Colonic mucosa (tissue), 4 donors: ENCODE data around the gene ZNF562. TPM values are rescaled to one million over a fixed set of nuclear protein-coding genes. Genes with fewer than 3 reads are reported as not detected.

Source experiments
- DNase-seq: peaks from one replicate; pipeline ENCODE4 v3.0.0-alpha.2; 2020
- H3K27ac ChIP-seq: fragments of 200-600 bp; one replicate; pipeline ENCODE4 v1.8.0; 2021
- H3K27me3 ChIP-seq: fragments of 200-600 bp; one replicate; pipeline ENCODE4 v1.8.0; 2021
- H3K36me3 ChIP-seq: fragments of 200-600 bp; one replicate; pipeline ENCODE4 v1.8.0; 2021
- H3K4me1 ChIP-seq: fragments of 200-600 bp; one replicate; pipeline ENCODE4 v1.8.0; 2021; ENCODE audit warnings: mild to moderate bottlenecking
- H3K4me3 ChIP-seq: fragments of 200-600 bp; one replicate; pipeline ENCODE4 v1.8.0; 2021
- H3K9ac ChIP-seq, 2 donors: one replicate each; pipeline ENCODE4 v1.7.0; 2013; ENCODE audit warnings: control low read depth in 2 of 2, low read depth in 2 of 2, low read length in 2 of 2
- H3K9me3 ChIP-seq: fragments of 200-600 bp; one replicate; pipeline ENCODE4 v1.8.0; 2021
- intact Hi-C: fragments of 100-400 bp; cut with DNase I; formaldehyde crosslinking; loops from one replicate; pipeline ENCODE4 v1.14.1; 2022
- total RNA-seq, 2 donors: library from RNA; stranded (reverse); fragmentation: NEBNext Ultra II Directional in 1 of 2; extraction: Animal tissue kit (Norgen Biotek cat#: 25700) in 1 of 2; gene quantifications; one replicate each; pipeline ENCODE4 v1.2.1, GENCODE V29; 2021
- TF ChIP-seq, protein P1 (sequence below): fragments of 200-600 bp; IDR thresholded peaks from one replicate; pipeline ENCODE4 v1.8.0; 2022; ENCODE audit warnings: antibody characterized with exemption, mild to moderate bottlenecking
- donor health status: healthy.
- donor health status: DM: no; HTN: no; CAD: no.
- donor health status: DM: no; HTN: no; CAD: no.

The ZNF562 gene
- total RNA-seq, 2 donors from 2014 or later: 34.7 to 37.2 TPM

DNA sequence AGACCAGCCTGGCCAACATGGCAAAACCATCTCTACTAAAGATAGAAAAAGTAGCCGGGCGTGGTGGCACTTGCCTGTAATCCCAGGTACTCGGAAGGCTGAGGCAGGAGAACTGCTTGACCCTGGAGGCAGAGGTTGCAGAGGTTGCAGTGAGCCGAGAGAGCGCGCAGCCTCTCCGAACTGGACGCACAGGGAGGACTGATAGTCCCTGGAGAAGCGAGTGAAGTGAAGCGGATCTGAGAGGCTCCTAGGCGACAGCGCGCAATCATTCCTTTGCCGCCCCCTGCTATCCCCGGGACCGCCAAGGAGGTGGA lies 54.1 kb downstream of the ZNF562 start:
- Histone ChIP-seq H3K27me3 (no peaks in the 10 kb centered on the region), H3K9me3 (no peaks in the 10 kb centered on the region), H3K36me3 (peaks cover 11% of the 10 kb centered on the region), H3K9ac (peak overlapping the region; percentile 79 to 94), H3K27ac (peak overlapping the region; percentile 81), H3K4me1 (peaks cover 4% of the 10 kb centered on the region), H3K4me3 (peak overlapping the region; percentile 56)
- no peak for DNase-seq
- TF ChIP-seq, protein P1, sequence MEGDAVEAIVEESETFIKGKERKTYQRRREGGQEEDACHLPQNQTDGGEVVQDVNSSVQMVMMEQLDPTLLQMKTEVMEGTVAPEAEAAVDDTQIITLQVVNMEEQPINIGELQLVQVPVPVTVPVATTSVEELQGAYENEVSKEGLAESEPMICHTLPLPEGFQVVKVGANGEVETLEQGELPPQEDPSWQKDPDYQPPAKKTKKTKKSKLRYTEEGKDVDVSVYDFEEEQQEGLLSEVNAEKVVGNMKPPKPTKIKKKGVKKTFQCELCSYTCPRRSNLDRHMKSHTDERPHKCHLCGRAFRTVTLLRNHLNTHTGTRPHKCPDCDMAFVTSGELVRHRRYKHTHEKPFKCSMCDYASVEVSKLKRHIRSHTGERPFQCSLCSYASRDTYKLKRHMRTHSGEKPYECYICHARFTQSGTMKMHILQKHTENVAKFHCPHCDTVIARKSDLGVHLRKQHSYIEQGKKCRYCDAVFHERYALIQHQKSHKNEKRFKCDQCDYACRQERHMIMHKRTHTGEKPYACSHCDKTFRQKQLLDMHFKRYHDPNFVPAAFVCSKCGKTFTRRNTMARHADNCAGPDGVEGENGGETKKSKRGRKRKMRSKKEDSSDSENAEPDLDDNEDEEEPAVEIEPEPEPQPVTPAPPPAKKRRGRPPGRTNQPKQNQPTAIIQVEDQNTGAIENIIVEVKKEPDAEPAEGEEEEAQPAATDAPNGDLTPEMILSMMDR: no peak
- intact Hi-C loops: no loop called here

DNA sequence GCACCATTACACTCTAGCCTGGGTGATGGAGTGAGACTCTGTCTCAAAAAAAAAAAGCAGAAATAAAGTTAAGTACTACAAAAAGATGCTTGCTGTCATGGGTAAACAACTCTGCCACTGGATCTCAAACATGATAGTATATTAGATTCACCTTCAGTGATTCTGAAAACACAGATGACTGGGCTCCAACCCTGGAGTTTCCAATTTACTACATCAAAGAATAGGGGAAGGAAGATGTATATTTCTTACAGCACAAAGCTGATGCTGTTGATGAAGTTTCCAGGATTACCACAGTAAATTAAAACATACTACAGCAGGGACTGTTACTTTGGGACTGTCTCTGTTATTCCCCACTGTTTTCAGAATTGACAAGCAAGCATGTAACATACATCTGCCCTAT lies 59.1 kb downstream of the ZNF562 start:
- H3K27ac ChIP-seq: no peak overlapping the region
- intact Hi-C loops: no loop called here

DNA sequence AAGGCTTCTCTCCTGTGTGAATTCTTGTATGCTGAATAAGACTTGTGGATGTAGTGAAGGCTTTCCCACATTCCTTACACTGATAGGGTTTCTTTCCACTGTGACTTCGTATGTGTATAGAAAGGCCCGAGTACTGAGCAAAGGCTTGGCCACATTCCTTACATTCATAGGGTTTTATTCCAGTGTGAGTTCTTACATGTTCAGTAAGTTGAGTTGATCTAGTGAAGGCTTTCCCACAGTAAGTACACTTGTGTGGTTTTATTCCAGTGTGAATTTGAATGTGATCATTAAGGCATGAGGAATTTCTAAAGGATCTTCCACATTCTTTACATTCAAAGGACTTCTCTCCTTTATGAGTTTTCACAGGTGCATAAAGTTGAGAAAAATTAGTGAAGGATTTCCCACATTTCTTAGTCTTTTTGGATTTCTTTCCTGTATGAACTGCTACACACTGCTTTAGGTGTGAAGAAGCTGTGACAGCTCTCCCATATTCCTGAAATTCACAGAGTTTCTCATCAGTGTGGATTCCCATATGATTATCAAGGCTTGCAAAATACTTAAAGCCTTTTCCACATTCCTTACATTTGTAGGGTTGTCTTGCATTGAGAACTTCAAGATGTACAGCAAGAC lies 64.3 kb downstream of the ZNF562 start:
- Histone ChIP-seq H3K36me3 (peaks cover 38% of the 10 kb centered on the region), H3K9ac (no peak overlapping the region), H3K4me3 (no peak overlapping the region), H3K4me1 (no peaks in the 10 kb centered on the region), H3K27ac (no peak overlapping the region), H3K9me3 (peaks cover 5% of the 10 kb centered on the region), H3K27me3 (no peaks in the 10 kb centered on the region)
- no peak for DNase-seq
- intact Hi-C loops: no loop called here
- TF ChIP-seq, protein P1: no peak

More for the DNA sequence above, 59.1 kb downstream of the ZNF562 start:
- Histone ChIP-seq H3K9me3 (peaks cover 5% of the 10 kb centered on the region), H3K9ac (no peak overlapping the region), H3K36me3 (peaks cover 46% of the 10 kb centered on the region), H3K27me3 (no peaks in the 10 kb centered on the region), H3K4me3 (no peak overlapping the region), H3K4me1 (no peaks in the 10 kb centered on the region)
- no peak for DNase-seq
- TF ChIP-seq, protein P1: no peak

GRCh38 chr19:9608912-9609311 lies 66.0 kb downstream of the ZNF562 start:
- no peaks in the 10 kb centered on the region for H3K27me3 ChIP-seq
- no peak overlapping the region for H3K27ac ChIP-seq
- no peaks in the 10 kb centered on the region for H3K4me1 ChIP-seq
- H3K9ac ChIP-seq: no peak overlapping the region
- intact Hi-C loops: no loop called here
- H3K4me3 ChIP-seq: no peak overlapping the region
- DNase-seq: no peak
- TF ChIP-seq, protein P1: no peak
- peaks cover 33% of the 10 kb centered on the region for H3K36me3 ChIP-seq
- H3K9me3 ChIP-seq: peaks cover 5% of the 10 kb centered on the region

GRCh38 chr19:9597027-9597426 lies 77.9 kb downstream of the ZNF562 start:
- Histone ChIP-seq H3K27me3 (no peaks in the 10 kb centered on the region), H3K9me3 (no peaks in the 10 kb centered on the region), H3K36me3 (no peaks in the 10 kb centered on the region), H3K4me1 (no peaks in the 10 kb centered on the region), H3K9ac (no peak overlapping the region), H3K27ac (no peak overlapping the region), H3K4me3 (no peak overlapping the region)
- no peak for DNase-seq
- intact Hi-C loops: no loop called here
- TF ChIP-seq, protein P1: no peak

Other genes starting within 250 kb of the ZNF562 start
- gene ZNF266, start 239.5 kb downstream of the ZNF562 start, total RNA-seq: 10 to 100 TPM; 12.5 to 17.1 TPM
- not detected for gene ZNF560, start 176.5 kb downstream of the ZNF562 start, total RNA-seq
- gene ZNF426, start 136.5 kb downstream of the ZNF562 start, total RNA-seq: 10 to 100 TPM in 1 of 2 donors, 1 to 10 TPM in 1; 7.5 to 11.5 TPM
- 10 to 100 TPM; 18.3 to 24.3 TPM for gene ZNF121, start 90.6 kb downstream of the ZNF562 start, total RNA-seq
- gene ZNF561, start 53.9 kb downstream of the ZNF562 start, total RNA-seq: 10 to 100 TPM; 29.7 to 32.2 TPM
- gene ZNF846, start 93.6 kb upstream of the ZNF562 start, total RNA-seq: 10 to 100 TPM in 1 of 2 donors, 1 to 10 TPM in 1; 9.2 to 10.5 TPM
- gene FBXL12, start 144.0 kb upstream of the ZNF562 start, total RNA-seq: 10 to 100 TPM; 30.5 to 30.7 TPM
- gene UBL5, start 152.8 kb upstream of the ZNF562 start, total RNA-seq: 100 to 1,000 TPM; 316 to 384 TPM
- 10 to 100 TPM; 47.9 to 88.3 TPM for gene PIN1, start 160.2 kb upstream of the ZNF562 start, total RNA-seq